ENCODE measurements around the gene MYCBPAP.
"Not testable (repeated sequence)": the region's sequence is repeated elsewhere in the genome, so short reads cannot be mapped to it uniquely, and the experiment has no call there.

Gene MYCBPAP

GRCh38 chr17:50471009-50471905 lies 37.0 kb upstream of the MYCBPAP start:
- DNase-seq (ENCODE audit: low read depth in 1 of 2, low spot score in 1 of 2) = no peak

- DNase-seq (ENCODE audit: low read depth in 1 of 2, low spot score in 1 of 2) = no peak
Observed at GRCh38 chr17:50472286-50472685, 36.0 kb upstream of the MYCBPAP start.

- DNase-seq (ENCODE audit: low read depth in 1 of 2, low spot score in 1 of 2) = not testable (repeated sequence)
Observed at GRCh38 chr17:50472761-50473161, 35.5 kb upstream of the MYCBPAP start.

GRCh38 chr17:50473901-50474300 lies 34.3 kb upstream of the MYCBPAP start:
- DNase-seq (ENCODE audit: low read depth in 1 of 2, low spot score in 1 of 2) = no peak

- no peak for DNase-seq (ENCODE audit: low read depth in 1 of 2, low spot score in 1 of 2)
Observed at GRCh38 chr17:50474523-50474922, 33.7 kb upstream of the MYCBPAP start.

- no peak for DNase-seq (ENCODE audit: low read depth in 1 of 2, low spot score in 1 of 2)
Observed at GRCh38 chr17:50475362-50475761, 32.9 kb upstream of the MYCBPAP start.

GRCh38 chr17:50475775-50476544 lies 32.3 kb upstream of the MYCBPAP start:
- DNase-seq (ENCODE audit: low read depth in 1 of 2, low spot score in 1 of 2) = not testable (repeated sequence)

GRCh38 chr17:50476545-50477315 lies 31.5 kb upstream of the MYCBPAP start:
- DNase-seq (ENCODE audit: low read depth in 1 of 2, low spot score in 1 of 2) = no peak

- no peak for DNase-seq (ENCODE audit: low read depth in 1 of 2, low spot score in 1 of 2)
Observed at GRCh38 chr17:50477976-50478375, 30.3 kb upstream of the MYCBPAP start.

GRCh38 chr17:50478391-50479381 lies 29.6 kb upstream of the MYCBPAP start, which contains the start of gene RSAD1:
Gene RSAD1, plus strand, starts transcription at chr17:50478860. Its CDS starts 25 bp downstream, at chr17:50478885.
- DNase-seq (ENCODE audit: low read depth in 1 of 2, low spot score in 1 of 2) = peak; percentile 75 to 80

- peak; percentile 40 to 64 for DNase-seq (ENCODE audit: low read depth in 1 of 2, low spot score in 1 of 2)
Observed at GRCh38 chr17:50479522-50480141, 28.6 kb upstream of the MYCBPAP start.

GRCh38 chr17:50480142-50480764 lies 28.0 kb upstream of the MYCBPAP start:
- no peak for DNase-seq (ENCODE audit: low read depth in 1 of 2, low spot score in 1 of 2)

GRCh38 chr17:50480854-50481490 lies 27.3 kb upstream of the MYCBPAP start:
- DNase-seq (ENCODE audit: low read depth in 1 of 2, low spot score in 1 of 2) = no peak

- no peak for DNase-seq (ENCODE audit: low read depth in 1 of 2, low spot score in 1 of 2)
Observed at GRCh38 chr17:50481648-50482047, 26.6 kb upstream of the MYCBPAP start.

- no peak for DNase-seq (ENCODE audit: low read depth in 1 of 2, low spot score in 1 of 2)
Observed at GRCh38 chr17:50482110-50482509, 26.1 kb upstream of the MYCBPAP start.

GRCh38 chr17:50482516-50482915 lies 25.7 kb upstream of the MYCBPAP start:
- DNase-seq (ENCODE audit: low read depth in 1 of 2, low spot score in 1 of 2) = peak; percentile 58

GRCh38 chr17:50483266-50483665 lies 25.0 kb upstream of the MYCBPAP start:
- DNase-seq (ENCODE audit: low read depth in 1 of 2, low spot score in 1 of 2) = no peak

GRCh38 chr17:50484386-50485155 lies 23.7 kb upstream of the MYCBPAP start:
- no peak for DNase-seq (ENCODE audit: low read depth in 1 of 2, low spot score in 1 of 2)
